NCI-H2227 (cell line): ENCODE measurements around the gene ADGRG2.

Experiments used
- DNase-seq: peaks from one replicate; lab custom pipeline; 2025; ENCODE audit not compliant: unreplicated experiment; lab: John Stamatoyannopoulos, UW

ADGRG2 gene, protein sequence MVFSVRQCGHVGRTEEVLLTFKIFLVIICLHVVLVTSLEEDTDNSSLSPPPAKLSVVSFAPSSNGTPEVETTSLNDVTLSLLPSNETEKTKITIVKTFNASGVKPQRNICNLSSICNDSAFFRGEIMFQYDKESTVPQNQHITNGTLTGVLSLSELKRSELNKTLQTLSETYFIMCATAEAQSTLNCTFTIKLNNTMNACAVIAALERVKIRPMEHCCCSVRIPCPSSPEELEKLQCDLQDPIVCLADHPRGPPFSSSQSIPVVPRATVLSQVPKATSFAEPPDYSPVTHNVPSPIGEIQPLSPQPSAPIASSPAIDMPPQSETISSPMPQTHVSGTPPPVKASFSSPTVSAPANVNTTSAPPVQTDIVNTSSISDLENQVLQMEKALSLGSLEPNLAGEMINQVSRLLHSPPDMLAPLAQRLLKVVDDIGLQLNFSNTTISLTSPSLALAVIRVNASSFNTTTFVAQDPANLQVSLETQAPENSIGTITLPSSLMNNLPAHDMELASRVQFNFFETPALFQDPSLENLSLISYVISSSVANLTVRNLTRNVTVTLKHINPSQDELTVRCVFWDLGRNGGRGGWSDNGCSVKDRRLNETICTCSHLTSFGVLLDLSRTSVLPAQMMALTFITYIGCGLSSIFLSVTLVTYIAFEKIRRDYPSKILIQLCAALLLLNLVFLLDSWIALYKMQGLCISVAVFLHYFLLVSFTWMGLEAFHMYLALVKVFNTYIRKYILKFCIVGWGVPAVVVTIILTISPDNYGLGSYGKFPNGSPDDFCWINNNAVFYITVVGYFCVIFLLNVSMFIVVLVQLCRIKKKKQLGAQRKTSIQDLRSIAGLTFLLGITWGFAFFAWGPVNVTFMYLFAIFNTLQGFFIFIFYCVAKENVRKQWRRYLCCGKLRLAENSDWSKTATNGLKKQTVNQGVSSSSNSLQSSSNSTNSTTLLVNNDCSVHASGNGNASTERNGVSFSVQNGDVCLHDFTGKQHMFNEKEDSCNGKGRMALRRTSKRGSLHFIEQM

DNA sequence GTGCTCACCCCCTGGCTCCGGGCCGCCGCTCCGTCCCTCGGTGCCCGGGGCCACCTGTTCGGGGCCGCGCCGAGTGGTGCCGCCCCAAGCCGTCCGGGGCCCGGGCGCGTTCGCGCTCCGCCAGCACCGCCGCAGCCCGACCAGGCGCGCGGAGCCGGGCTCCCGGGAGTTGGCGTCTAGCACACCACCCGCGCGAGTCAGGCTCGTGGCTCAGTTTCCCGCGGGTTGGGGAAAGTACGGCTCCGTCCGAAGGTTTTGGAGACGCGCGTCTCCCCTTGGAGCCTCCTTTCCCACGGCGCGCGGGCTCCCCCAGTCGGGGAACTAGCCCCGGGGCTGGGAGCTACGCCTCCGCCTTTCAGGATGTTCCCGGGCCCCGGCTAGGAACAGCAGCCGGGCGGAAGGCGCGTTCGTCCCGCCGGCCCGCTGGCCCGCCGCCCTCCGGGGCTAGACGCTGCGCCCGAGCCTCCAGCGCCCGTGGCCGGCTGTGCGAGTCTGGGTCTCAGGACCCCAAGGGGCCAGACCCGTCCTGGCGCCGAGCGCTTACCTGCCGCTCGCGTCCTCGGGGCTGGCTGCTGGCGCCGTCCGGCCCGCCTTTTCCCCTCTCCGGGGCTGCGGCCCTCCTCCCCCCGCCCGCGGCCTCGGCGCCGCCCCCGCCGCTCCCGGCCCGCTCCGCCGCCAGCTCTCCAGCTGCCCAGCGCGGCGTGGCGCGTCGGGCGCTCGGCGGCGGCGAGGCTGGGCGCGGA, at the start of gene ADGRG2:
TSS of gene ADGRG2 (minus strand) at position 571 of the 743 bp plus-strand sequence. CDS start 53,634 bp downstream, outside the sequence.
- DNase-seq, result peak; percentile 30

DNA sequence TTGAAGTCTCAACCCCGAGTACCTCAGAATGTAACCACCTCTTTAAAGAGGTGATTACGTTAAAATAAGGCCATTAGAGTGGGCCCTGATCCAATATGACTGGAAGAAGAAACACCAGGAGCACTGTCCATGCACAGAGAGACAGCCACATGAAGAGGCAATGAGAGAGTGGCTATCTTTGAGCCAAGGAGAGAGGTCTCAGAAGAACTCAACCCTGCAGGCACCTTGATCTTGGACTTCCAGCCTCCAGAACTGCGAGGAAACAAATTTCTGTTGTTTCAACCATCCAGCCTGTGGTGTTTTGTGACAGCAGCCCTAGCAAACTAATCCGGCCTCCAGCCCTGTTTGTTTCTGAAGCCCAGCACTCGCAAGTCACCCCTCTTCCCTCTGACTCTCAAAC, 46.3 kb upstream of the ADGRG2 start:
- no peak for DNase-seq

DNA sequence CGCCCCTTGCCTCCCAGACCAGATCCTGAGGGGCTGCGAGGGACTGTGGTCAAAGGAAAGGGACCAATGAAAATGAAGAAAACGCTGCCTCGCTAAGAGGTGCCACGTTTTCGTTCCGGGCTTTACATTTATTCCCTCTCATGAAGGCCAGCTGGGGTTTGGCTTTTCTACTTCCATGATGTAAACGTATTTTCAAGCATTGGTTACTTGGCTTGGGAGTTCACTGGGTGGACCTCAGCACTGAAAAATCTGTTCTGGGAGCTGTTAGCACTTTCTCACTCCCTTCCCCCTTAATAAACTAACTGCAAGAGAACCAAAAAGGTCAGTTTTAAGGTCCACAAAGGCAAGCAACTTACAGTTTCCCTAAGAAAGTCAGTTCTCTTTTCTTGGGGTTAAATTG, 40.6 kb upstream of the ADGRG2 start:
- no peak for DNase-seq

DNA sequence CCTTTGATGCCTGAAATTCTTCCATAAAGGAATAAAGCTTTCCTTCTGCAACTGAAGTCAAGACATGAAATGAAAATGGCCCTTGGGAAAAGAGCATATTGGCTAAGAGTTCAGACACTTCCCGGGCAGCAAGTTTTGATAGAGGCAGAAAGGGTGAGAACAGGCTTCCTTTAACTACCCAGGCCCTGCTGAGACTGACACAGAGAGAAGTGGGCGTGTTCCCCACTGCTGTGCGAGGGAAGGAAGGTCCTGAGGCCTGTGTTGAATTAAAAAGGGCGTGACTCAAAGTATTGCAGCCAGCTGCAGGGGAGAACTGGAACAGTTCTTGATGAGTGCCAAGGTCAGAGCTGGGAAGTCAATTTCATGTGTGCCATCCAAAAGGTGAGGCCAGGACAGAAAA, 33.9 kb upstream of the ADGRG2 start:
- no peak for DNase-seq

DNA sequence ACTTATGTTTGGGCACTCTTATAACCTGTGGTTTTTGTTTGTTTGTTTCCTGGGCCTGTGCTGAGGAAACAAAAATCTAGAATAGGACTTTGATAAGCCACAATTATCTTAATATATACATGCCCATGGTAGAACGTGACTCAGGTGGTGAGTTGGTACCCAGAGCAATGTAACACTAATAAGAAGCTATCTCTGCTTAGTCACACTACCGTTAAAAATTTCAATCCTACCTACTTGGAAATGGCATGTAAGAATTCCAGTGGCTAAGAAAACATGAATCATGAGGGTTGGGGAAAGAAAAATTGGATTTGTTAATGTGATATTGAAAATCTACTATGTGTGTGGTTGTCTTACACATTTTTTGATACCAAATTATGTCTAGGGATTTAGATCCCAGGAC, 30.5 kb upstream of the ADGRG2 start:
- no peak for DNase-seq

DNA sequence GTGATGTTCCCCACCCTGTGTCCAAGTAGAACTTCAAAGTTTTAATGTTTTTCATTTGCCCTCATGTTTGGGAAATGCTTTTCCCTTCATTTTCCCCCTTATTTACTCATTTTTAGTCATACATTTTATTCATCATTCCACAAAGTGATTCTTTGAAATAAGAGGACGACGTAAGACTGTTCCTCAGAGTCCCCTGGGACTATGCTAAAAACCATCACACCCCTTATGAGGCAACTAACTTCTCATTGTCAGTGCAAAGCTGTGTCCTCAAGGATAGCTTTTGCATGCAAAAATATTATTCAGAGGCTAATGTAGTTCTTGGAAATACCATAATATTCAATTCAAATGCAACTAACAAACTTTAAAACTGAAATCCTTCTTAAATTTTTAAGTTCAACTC, 14.8 kb upstream of the ADGRG2 start:
- no peak for DNase-seq

DNA sequence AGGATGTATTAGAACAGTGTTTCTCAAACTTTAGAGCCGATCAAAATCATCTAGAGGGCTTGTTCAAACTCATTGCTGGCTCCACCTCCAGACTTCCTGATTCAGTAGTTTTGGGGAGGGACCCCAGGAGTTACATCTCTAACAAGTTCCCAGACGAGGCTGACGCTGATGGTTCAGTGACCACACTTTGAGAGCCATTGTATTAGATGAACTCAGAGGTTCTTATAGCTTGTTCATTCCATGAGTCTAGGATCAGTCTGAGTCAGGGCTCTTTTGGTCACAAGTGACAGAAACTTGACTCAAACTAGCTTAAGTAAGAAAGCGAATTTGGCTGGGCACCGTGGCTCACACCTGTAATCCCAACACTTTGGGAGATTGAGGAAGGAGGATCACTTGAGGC, 11.5 kb upstream of the ADGRG2 start:
- DNase-seq, result no peak

DNA sequence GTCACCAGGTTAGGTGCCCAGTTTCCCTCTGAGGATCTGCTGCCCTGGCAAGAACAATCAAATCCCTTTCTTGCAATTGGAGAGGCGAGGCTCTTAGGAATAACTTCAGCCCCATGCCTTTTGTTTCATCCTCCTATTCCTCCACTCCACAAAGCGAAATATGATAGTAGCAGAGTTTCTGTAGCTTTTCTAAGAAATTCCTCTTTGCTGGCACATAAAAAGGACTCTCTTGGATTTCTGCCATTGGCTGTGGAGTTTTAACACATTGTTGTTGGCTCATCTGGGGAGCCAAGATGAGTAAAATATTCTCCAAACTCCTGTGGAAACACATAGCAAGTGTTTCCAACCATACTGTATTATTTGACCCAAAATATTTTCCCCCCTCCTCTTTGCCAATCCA, 11.0 kb upstream of the ADGRG2 start:
- DNase-seq, result no peak

DNA sequence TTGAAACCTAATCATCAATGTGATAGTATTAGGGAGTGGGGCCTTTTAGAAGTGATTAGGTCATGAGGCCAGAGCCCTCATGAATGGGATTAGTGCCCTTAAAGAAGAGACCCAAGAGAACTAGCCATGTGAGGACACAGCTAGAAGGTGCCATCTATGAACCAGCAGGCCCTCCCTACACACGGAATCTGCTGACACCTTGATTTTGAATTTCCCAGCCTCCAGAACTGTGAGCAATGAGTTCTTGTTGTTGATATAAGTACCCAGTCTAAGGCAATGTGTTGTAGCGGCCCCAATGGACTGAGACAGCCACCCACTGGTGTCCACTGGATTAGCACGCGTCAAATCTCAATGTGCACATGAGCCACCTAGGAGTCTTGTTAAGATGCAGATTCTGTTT, 8.4 kb upstream of the ADGRG2 start:
- DNase-seq, result no peak

DNA sequence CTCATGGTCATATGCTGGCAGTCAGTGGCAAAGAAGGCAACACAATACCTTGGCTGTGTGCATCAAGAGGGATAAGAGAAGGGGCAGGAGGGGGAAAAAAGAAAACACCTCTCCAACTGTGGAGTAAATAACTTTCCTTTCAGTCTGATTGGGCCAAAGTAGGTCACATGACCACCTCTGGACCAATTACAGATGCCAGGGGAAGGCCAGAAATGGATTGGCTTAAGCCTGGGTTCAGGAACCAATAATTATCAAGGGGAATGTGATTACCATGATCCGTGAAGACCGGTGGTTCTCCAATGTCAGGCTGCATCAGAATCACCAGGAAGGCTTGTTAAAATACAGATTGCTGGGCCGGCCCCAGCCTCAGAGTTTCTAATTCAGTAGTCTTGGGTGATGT, 7.4 kb upstream of the ADGRG2 start:
- DNase-seq, result no peak

DNA sequence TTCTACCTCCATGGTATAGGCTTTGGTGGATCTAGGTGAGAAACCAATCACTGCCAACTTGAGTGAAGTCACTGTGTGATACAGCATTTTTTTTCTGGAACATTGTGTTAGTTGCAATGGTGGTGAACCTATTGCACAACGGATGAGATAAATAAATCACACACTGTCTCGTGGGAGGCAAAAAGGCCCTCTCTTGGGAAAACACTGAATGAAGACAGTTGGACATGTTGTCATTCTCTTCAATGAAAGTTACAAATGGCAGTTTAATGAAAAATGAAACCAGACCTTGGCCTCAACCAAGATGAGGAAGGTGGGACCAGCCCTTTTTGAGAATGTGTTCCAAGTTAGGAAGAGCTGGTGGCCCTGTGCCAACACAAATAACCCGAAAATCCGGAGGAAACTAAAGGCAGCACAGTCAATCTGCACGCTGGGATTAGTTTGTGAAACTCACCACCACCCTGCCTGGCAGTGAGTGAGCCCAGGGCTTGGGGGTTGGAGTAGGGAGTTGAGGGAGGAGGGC, 5.4 kb upstream of the ADGRG2 start:
- DNase-seq, result no peak

DNA sequence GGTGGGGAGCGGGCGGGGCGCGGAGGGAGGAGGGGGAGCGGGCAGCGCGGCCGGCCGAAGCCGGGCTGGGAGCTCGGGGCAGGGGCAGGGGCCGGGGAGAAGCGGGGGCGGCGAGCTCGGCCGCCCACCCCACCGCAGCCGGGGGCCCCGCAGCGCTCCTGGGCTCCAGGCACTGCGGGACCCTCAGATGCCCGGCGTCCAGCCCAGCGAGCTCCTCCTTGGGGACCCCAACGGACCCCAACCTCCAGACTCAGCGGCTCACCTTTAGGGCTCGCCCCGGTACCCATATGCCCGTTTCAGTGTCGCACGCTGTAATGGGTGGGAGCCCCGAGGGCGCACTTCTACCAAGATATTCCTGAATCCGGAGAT, 357 bp upstream of the ADGRG2 start:
- no peak for DNase-seq

DNA sequence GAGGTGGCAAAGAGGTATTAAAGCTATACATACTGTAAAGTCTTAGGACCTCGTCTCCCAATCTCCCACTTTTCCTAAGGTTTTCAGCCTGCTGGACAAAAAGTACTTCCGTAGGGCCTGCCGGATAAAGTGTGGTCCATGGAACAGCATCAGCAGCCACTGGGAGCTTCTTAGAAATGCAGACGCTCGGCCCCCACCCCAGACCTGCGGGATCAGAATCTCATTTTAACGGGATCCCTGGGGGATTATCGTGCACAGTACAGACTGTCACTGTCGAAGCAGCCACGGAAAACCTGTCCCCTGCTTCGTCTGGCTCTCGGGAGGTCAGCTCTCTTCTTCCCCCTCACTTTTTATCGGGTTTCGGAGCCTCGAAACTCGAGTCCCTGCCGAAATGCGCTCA, 802 bp downstream of the ADGRG2 start:
- DNase-seq, result no peak

DNA sequence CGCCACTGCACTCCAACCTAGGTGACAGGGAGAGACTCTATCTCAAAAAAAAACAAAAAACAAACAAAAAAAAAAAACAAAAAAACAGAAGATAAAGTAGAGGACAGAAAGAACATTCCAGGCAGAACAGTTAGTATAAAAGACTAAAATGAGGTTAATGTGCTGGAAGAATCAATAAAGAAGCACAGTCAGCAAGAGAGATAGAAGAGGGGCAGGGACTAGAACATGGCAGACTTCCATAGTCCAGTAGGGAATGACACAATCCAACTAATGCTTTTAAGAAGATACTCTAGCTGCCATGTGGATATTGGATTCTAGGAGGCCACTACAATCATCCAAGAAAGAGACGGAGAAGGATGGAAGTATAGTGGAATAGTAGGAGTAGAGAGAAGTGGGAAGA, 11.6 kb downstream of the ADGRG2 start:
- no peak for DNase-seq

DNA sequence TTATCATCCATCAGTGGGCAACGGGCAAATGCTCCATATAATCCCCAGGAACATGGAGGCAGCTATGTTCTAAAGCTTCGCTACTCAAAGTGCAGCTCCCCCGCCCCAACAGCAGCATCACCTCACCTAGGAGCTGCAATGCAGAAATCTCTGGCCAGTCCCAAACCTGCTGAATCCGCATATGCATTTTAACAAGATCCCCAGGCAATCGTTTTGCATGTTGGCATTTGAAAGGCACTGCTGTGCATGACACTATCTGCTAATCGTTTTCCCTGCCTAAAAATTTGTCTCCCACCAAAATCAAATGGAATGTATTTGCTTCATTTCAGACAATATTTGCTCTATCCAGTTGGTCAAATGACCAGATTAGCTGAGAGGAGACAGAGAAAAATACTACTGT, 15.2 kb downstream of the ADGRG2 start:
- no peak for DNase-seq

DNA sequence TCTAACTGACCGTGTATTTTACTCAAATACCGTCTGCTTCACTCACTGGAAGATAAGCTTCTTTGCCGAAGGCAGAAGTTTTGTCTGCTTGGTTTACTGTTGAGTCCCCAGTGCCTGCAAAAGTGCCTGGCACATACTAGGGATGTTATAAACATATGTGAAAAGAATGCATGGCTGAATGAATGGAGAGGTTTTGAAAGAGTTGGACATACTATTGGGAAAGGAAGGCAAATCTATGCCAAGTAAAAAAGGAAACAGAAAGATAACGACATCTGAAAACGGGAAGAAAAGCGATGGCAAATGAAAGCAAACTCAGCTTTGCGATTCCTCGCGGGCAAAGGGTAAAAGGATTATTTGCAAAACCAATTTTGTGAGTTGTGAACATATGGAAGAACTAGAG, 21.7 kb downstream of the ADGRG2 start:
- DNase-seq, result no peak

DNA sequence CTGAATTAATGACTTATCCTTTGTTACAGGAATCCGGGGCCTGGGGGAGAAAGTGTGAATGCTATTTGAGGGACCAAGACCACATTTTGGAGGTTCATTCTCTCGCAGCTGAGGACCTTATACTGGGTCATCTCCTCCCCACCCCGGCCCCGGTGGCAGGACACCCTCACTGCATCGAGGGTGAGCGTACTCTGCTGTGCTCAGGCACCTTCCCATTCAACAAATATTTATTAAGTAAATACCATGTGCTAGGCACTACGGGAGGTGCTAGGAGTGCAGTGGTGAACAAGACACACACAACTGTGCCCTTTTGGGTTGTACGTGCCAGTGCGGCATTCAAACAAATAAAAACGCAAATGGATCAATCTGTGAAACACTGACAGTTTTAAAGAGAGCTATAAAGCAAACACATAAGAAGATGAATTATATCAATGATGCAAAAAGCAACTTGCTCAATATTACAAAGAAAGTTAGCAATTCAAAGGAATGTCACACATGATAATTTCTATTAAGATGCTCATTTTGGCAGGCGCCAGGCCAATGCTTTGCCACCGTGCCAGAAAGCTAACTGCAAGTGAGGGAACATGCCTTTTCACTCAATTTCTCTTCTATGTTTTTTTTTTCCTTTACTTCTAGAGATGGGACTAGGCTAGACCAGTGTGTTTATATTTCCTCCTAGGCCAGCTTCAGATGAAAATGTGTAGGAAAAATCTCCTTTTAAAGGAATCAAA, 24.6 kb downstream of the ADGRG2 start:
- DNase-seq, result no peak

DNA sequence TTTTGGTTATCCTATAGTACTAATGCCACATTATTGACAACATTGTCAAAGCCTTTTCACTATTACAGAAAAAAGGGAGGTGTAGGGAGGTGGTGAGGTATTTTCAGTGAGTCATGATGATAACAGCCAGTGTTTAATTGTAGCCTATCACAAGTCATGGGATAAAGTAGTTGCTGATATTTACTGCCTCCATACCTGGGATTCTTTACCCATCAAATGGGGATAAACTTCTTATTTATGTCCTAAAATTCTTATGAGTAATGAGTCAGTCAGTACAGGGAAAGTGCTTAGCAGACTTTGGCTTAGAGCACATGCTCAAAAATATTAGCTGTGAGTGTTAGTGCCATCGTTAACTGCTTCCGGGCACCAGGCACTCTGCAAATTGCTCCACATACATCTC, 25.7 kb downstream of the ADGRG2 start:
- DNase-seq, result no peak

DNA sequence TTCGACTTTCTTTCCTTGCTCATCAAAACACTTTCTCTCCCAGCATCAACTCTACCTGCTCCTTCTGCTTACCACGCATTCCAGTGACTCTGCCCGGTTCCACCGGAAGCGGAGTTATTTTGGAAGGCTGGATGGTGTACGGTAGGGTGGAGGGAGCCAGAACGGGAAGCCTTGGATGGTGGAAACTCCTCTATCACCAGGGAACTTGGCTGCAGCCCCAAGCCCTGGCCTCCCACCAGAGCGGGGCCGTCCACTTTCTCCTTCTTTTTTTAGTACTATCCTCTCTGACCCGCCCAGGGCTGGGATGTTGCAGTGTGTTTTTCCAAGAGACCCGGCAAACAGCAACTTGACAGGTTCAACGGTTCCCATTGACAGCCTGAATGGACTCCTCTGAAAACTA, 27.6 kb downstream of the ADGRG2 start:
- no peak for DNase-seq

DNA sequence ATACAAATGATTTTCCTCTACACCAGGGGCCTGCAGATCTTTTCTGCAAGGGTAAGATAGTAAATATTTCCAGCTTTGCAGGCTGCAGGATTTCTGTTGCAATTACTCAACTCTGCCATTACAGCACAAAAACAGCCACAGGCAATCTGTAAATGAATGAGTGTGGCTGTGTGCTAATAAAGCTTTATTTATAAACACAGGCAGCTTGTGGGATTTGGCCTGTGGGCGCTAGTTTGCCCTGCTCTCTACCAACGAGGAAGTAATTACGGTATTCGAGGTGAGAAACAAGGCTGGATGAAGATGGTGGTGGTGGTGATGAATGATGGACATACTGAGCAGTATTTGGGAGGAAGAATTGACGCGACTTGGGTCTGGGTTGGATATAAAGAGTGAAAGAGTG, 30.7 kb downstream of the ADGRG2 start:
- DNase-seq, result no peak
